Measurements from ENCODE around the gene STAT6. TPM values are rescaled to one million over a fixed set of nuclear protein-coding genes. Genes with fewer than 3 reads are reported as not detected.

The STAT6 gene
- total and polyA plus RNA-seq, 2 of the 8 experiments (the other 6 are each of a cell fraction or from before 2014, with no cell fraction given) = 32.9 to 38.7 TPM

- TF ChIP-seq RAD21 (IDR thresholded peaks at IDR 0.05 in 1 of 2, conservative IDR thresholded peaks at IDR 0.05 in 1 of 2; ENCODE audit: low read depth in 2 of 2, low read length in 2 of 2) (no peak), TBP (IDR thresholded peaks at IDR 0.05; ENCODE audit: low read depth, low read length) (no peak), RNF2 (IDR thresholded peaks at IDR 0.05; ENCODE audit: borderline replicate concordance, low read depth, low read length, missing control alignments, poor library complexity, severe bottlenecking) (no peak)
- TF ChIP-seq, protein P1, sequence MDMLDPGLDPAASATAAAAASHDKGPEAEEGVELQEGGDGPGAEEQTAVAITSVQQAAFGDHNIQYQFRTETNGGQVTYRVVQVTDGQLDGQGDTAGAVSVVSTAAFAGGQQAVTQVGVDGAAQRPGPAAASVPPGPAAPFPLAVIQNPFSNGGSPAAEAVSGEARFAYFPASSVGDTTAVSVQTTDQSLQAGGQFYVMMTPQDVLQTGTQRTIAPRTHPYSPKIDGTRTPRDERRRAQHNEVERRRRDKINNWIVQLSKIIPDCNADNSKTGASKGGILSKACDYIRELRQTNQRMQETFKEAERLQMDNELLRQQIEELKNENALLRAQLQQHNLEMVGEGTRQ (IDR thresholded peaks at IDR 0.05; ENCODE audit: low read length) = no peak
Measured at GRCh38 chr12:57138526-57139272, 27.5 kb upstream of the STAT6 start (continued).

Measured in H1 (cell line).